HG03439 (cell line): ENCODE measurements around the gene PECR.
"Not testable (repeated sequence)": the region's sequence is repeated elsewhere in the genome, so short reads cannot be mapped to it uniquely, and the experiment has no call there.

Experiments used
- ATAC-seq: cut with Tn5 transposase; IDR thresholded peaks from one replicate; pipeline ENCODE4 v1.9.1; 2021; ENCODE audit warnings: mild to moderate bottlenecking, moderate library complexity; ENCODE audit not compliant: unreplicated experiment

PECR gene

DNA sequence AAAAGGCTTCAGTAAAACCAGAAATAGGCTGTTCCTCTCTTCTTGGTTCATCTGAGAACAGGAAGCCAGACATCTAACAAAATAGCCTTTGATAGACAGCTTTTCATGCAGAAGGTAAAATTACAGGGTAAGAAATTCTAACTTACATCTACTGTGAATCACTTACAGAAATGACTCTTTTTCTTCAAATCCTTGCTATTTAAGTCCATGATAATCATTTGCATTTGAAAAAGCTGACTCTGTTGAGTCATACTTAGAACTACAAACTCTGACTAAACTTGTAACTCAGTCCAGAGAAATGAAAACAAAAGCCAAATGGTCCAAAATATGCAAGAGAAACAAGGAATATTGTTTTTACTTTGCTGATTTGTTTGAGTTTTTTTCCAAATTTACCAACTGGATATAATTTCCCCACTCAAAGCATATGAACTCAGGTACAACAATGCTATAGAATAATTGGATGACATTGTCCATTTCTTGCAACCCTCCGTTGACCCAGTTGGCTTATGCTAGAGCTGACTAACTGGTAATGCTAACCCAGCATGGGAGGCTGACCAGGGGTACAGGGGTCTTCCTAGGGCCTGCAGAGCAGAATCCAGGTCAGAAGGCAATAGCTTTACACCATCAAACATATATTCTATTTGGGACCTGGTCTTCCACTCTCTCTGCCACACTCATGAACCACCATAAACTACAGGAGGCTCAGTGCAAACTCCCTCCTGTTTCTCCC lies 49.5 kb downstream of the PECR start:
- peak; percentile 85 for ATAC-seq

DNA sequence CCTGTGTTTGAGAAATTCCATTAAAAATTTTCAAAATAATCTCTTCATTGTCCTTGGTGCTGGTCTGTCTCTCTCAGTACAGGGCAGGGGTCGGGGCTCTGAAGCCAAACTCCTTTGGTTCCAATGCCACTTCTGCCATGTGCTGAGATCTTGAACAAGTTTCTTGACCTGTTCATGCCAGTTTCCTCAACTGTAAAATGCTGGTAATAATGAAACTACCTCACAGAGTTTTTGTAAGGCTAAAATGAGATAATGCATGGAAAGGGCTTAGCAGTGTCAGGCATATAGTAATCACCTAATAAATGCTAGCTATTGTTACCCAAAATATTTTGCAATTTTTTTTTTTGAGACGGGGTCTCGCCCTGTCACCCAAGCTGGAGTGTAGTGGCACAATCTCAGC lies 51.4 kb downstream of the PECR start:
- no peak for ATAC-seq

DNA sequence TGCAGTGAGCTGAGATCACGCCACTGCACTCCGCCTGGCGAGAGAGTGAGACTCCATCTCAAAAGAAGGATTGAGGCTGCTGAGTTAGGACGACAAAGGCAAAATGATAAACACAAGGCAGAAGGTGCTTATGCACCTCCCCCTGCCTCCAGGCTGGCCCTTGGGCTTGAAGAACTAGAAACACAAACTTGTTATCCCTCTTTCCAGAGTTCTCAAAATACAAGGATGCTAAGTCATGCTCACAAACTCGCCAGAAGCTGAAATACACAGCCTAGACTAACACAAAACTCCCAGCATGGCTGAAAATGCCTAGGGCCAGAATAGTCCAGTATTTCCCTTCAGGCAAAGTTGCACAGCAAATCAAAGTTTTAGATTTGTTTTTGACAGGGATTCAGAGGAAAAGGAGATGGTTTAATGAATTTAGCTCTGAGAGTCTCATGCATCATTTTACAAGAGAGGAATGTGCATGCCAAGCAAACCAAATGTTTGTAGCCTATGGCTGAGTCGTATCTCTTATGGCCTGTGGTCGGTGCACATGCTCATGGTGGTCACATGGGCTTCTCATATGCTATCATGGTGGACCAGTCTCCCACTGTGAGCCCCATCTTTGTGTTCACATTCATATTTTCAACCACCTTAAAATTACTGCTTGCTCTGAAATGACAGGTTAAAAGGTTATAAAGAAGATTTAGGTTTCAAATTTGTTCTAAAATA lies 52.0 kb downstream of the PECR start:
- ATAC-seq, result no peak

DNA sequence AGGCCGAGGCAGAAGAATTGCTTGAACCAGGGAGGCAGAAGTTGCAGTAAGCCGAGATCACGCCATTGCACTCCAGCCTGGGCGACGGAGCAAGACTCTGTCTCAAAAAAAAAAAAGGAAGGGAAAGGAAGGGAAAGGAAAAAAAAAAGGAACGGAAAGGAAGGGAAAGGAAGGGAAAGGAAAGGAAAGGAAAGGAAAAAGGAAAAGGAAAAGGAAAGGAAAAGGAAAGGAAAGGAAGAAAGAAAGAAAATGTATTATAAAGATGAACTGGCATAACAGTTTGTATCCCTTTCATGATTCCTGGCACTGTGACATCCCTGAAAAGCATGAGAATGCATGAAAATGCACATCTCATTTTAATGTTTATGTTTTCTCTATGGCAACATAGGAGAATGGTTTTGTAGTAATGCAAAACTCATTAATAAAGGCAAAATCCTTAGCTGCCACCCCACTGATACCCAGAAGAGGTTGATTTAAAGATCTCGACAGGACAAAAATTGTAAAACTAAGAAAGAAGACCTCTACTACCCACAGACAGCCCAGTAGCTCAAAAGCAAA lies 56.8 kb downstream of the PECR start:
- no peak for ATAC-seq

DNA sequence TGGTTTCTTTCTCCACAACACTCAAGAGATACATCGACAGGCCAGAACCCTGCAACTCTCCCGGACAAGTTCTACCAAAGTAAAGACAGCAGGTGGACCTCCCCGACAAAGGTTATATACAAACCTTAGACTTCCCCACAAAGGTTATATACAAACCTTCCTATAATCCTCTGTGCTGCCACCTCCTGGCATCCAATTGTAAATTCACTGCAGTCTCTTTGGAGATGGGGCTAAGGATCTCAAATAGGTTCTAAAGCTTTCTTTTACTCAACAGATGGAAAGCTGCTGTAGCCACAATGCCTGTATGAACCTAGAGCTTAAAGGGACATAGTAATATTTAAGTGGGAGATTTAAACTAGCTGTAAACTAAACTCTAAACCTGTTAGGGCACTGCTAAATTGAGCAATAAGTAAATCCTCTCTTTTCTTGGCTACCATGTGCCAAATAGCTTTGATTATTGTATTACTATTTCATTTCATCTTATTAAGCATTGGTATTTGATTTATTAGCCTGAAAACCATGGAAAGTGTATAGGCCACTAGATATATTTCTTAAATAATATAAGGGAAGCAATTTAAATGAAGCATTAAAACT lies 58.5 kb downstream of the PECR start:
- peak; percentile 77 for ATAC-seq

DNA sequence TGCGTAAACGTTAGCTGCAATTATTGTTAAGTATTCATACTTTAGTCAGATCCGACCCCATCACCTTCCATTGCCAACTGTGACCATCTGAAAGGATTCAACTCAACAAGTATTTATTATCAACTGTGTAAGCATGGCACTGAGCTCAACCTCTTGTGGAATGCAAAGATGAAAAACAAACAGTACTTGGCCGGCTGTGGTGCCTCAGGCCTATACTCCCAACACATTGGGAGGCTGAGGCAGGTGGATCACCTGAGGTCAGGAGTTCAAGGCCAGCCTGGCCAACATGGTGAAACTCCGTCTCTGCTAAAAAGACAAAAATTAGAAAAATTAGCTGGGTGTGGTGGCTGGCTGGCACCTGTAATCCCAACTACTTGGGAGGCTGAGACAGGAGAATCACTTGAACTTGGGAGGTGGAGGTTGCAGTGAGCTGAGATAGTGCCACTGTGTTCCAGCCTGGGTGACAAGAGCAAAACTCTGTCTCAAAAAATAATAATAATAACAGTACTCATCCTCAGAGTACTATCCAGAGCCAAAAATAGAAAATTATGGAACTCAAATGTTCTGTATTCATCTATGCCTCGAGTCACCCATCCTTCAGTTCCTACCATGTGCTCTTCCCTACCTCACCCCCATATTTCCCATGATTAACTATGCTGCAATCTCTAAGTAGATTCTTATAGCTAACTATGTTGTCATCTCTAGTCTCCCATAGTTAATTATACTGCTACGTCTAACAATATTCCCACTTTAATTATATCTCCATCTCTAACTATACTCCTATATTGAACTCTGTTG lies 59.6 kb downstream of the PECR start:
- ATAC-seq, result no peak

DNA sequence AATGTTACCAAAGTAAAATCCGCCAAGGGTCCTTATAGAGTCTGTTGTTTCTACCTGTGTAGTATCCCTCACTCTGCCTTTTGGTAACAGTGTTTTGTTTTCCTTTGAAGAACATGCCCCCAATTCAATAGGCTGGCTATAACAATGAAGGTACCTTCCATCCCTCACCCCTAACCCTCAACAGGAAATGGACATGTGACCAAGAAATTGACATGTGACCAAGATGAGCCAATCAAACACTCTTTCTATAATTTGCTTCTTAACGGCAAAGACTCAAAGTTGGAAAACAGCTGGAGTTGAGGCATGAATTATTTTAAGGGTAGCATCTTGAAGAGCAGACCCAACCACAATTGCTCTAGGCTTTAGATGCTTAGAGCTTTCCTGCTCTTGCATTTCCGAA lies 62.9 kb downstream of the PECR start:
- no peak for ATAC-seq

DNA sequence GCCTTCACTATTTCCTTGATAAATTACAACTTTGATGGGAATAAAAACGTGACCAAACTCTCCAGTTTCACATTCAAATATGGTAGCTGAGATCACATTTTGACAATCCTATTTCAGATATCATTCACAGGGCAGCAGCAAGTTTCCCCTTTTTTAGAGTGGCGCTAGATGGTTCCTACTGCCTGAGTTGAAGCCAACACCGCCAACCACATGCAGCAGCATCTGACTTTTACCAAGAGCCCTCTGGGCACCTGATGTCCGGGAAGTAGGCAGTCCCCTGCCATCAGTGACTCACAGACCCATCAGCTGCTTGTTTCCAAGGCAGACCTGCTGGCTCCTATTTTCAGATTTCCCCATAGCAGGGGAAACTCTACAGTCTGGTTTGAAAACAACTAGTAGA lies 64.2 kb downstream of the PECR start:
- ATAC-seq, result peak; percentile 39

DNA sequence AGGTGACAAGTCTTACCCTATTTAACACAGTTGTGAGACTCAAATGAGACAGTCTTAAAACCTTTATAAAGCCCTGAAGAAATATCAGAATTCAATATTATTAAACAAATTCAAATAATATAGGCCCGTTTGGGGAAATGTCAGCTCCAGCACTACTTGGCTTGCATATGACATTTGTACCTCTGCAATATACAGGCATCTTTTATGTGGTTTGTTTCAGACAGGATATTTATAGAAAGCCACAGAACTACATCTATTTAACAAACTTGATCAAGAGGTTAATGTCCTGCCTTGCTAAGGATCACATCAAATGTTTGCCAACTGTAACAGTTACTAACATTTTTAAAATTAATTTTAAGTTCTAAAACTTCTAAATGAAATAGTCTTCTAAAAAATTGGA lies 65.0 kb downstream of the PECR start:
- no peak for ATAC-seq

DNA sequence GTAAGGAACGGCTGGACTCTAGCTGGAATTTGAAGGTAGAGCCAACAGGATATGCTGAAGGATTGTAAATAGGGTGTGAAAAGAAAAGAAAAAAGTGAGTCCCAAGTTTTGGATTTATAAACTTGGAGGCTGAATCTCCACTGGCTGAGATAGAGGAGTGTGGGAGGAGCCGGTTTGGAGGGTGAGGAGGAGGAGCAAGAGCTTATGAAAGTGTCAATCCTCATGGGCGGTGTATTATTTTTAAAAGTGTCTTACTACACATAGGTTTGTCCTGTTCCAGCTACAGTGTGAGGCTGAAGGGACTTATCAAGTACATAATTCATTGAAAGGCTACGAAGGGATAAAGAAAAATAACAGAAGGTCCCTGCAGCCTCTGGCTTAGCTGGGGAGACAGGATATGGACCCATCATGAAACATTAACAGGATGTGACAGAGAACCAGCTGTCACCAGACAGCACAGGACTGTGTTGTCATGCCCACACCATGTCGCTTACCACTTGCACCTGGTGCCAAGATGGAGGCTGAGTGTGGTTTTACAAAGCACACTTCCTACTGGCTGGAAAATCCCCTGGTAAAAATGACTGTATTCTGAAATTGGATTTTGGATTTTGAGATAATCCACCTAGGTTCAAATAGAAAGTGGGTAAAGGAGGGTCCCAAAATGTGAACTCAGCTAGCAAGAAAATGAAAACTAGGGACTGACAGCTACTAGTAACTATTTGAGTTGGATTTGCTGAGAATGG lies 65.7 kb downstream of the PECR start:
- peak; percentile 73 for ATAC-seq

DNA sequence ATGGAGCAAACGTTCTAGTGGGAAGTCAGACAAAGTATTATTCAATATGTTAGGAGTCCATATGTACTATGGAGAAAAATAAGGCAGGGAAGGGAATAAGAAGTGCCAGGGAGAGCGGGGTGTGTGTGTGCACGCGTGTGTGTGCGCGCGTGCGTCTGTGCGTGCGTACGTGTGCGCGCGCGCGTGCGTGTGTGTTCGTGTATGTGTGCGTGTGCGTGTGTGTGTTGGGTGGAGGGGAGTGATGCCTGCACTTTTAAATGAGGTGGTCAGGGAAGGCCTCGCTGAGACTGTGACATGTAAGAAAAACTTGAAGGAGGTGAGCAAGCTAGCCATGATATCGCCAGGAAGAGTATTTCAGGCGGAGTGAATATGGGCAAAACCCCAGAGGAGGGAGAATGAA lies 66.6 kb downstream of the PECR start:
- ATAC-seq, result no peak

DNA sequence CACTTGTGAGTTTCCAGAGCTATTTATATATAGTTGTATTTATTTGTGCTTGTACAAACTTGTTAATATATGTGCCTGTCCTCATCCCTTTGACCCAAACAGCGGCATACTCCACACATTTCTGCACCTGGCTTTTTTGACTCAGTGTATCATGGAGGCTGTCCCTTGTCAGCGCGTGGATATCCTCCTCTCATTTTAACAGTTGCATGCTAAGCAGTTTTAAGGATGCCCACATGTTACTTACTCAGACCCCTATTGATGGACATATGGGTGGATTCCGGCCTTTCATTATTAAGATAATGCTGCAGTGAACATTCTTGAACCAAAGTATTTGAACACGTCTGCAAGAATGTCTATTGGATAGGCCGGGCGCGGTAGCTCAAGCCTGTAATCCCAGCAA lies 67.6 kb downstream of the PECR start:
- no peak for ATAC-seq

DNA sequence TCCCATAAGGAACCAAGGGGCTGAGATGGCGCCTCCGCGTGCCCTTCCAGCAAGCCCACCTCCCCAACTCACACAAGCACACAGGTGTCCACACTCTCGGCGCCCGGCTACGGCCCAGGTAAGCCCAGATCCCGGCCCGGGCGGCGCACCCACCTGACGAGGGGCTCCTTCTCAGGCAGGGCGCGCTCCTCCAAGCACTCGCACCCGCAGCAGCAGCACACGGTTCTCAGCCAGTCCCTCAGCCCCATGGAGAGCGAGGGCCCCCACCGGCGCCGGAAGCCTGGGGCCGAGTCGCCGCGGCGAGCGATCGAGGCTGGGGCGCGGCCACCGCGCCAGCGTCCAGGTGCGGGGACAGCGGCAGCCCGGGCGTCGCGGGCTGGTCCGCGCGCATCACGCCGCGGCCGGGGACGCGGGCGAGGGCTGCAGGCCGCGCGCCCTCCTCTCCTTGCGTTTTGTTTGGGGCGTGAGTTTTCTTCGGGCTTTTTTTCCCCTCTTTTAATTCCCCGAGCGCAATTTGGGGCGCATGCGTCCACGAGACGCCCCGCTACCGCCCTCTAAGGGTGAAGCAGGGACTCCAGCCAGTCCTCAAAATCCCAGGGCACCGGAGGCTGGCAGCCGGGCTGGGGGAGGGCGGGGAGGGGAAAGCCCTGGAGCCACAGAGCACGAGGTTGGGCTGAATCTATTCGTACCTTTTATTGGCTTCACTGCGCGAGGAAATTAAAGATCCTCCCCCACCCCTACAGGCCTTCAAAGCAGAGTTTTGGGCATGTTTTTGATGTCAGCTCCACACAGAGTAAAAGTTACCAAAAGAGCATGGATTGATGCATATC lies 68.3 kb downstream of the PECR start, which contains the start of gene MREG:
MREG (minus strand) TSS at position 472 of the 830 bp plus-strand sequence; CDS start at position 248, 224 bp downstream.
- ATAC-seq, result peak; percentile 45

DNA sequence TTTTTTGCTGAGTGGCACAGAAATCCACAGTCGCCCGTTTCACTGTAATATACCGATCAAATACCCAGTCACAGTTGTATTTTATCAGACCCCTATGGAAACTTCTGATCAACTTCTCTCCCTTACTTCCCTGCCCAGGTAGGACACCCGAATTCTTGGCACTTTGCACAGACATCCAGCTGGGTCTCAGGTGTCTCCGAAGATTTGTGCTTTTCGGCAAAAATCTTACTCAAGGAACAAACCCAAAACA lies 68.9 kb downstream of the PECR start:
- ATAC-seq, result no peak

DNA sequence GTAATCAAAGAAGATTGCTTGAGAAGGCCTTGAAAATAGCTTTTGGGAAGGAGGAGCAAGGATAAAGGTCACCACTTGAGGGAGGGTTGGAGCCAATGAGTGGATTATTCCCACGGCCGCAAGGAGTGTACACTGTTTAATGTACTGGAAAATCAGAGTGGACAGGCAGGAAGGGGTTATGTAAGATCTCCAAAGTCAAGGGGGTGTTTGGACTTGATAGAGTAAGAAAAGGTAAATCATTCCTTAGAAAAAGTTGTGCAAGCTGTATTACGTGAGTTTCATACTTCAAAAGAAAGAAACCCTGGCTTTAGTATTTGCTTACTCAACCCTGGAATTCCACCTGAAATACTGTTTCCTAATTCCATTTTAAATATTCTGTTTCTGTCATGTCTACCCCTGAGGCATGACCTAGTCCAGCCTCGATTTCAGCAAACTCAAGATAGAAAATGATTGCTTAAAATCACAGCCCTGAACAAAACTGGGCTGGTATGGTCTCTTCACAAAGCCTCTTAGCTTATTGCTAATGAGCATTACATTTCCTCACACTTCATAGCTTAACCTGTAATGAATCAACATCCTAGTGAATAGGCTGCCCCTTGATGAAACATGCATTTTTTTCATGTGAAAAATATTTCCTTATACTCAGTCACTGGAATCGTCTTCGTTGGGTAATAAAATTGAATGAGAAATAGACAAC lies 69.3 kb downstream of the PECR start:
- ATAC-seq, result no peak

DNA sequence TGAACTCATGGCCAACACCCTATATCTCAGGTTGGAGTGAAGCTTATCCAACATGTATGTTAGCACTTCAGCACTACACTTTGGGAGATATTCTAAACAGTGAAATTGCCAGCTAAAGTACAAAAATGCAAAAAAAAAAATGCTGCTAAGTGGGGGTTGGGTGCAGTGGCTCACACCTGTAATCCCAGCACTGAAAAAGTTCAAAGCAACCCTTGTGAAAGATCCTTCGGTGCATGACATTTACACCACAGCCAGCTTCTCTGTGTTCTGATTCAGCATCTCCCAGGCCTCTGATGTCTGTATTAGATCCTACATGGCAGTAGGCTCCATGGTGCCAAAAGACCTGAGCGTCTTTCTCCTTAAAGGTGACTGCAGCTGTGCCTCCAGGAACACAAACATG lies 72.4 kb downstream of the PECR start:
- not testable (repeated sequence) for ATAC-seq

DNA sequence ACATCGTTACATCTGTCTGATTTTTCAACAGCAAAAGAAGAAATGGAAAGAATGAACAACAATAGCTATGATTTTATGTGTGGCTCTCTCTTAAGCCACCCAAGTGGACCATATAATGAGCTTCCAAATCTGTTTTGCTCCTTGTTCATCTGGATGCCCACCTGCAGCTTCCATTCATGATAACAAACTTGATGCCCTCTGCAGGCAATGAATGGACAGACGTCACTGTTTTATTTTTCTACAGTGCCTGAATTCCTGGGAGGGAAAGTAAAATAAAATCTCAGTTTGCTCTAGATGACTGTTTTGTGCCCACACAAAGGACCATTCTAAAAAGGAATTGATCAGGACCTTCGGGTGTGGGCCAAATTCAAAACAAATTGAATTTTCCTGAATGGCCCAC lies 73.2 kb downstream of the PECR start:
- no peak for ATAC-seq

DNA sequence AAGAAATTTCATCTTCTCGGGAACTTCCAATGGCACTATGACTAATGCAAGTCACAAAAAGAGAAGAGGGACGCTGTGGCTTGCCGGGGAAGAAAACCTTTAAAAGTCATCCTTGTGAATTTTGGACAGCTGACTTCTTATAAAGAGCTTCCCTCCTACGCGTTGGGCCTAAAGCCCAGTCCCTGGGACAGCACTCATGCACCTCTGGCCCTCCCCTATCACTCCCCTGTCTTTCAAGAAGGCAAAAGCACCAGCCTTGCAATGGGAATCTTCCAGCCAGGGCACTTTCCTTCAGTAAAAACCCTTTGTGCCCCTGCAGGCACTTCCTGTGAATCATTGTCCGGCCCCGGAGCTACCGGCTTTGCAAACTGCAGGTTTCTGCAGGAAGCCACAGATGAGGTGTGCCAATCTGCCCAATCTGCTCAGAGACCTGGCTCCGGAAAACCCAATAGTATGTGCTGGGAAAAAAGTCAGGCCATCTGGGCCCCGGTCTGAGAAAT lies 75.4 kb downstream of the PECR start:
- ATAC-seq, result peak; percentile 38

DNA sequence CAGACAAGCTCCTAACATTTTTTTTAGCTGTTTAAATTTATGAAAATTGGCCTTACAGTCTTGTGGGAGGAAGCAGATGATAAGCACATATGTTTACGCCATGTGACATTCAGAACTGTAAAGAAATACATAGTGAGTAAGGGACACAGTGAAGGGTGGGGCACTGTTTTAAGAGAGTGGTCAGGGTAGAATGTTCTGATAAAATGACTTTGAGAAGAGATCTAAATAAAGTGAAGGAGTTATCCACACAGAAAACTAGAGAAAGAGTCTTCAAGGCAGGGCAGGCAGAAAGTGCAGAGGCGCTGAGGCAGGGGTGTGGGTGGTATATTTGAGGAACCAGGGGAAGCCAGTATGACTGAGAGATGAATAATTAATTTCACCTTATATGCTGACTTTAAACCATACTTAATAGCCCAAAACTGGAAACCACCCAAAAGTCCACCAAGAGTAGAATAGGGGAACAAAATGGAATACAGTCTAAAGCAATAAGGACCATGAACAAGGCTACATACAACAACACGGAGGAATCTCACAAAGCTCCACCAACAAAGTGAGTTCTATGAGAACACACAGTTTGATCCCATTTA lies 76.8 kb downstream of the PECR start:
- ATAC-seq, result no peak
